Breast epithelium (tissue), 4 donors: ENCODE measurements around the gene COMMD1. TPM values are rescaled to one million over a fixed set of nuclear protein-coding genes. Genes with fewer than 3 reads are reported as not detected.
"Not testable (repeated sequence)": the region's sequence is repeated elsewhere in the genome, so short reads cannot be mapped to it uniquely, and the experiment has no call there.

Experiments used
- DNase-seq, 2 donors: peaks; one replicate each; pipeline ENCODE4 v3.0.0-alpha.2; 2019; ENCODE audit warnings: low spot score in 2 of 2
- H3K27ac ChIP-seq, 2 donors: fragments of 200-600 bp; sonication (generic) in 1 of 2; one replicate each; pipeline ENCODE4 v1.5.1; 2016 to 2019; ENCODE audit warnings: mild to moderate bottlenecking in 1 of 2
- H3K27me3 ChIP-seq, 2 donors: fragments of 200-600 bp; sonication (generic) in 1 of 2; one replicate each; pipeline versions ENCODE4 v1.5.1 to v1.6.0; 2017 to 2019; ENCODE audit warnings: control low read depth in 1 of 2, mild to moderate bottlenecking in 1 of 2
- H3K36me3 ChIP-seq: fragments of 200-600 bp; one replicate; pipeline ENCODE4 v1.5.1; 2019
- H3K4me1 ChIP-seq, 2 donors: fragments of 200-600 bp; sonication (generic); one replicate each; pipeline ENCODE4 v1.5.1; 2016 to 2019; ENCODE audit warnings: control low read depth in 1 of 2
- H3K4me3 ChIP-seq, 3 donors: fragments of 200-600 bp; sonication (generic); 1 replicate in 2 of 3; 2 replicates in 1 of 3; pipeline ENCODE4 v1.5.1; 2016 to 2019; ENCODE audit warnings: mild to moderate bottlenecking in 3 of 3, moderate library complexity in 2 of 3
- H3K9me3 ChIP-seq, 2 donors: fragments of 200-600 bp; sonication (generic) in 1 of 2; one replicate each; pipeline ENCODE4 v1.5.1; 2016 to 2019; ENCODE audit warnings: control low read depth in 1 of 2
- POLR2A ChIP-seq: fragments of 450-650 bp; IDR thresholded peaks from one replicate; pipeline ENCODE4 v1.6.1; 2016; ENCODE audit warnings: antibody characterized with exemption, mild to moderate bottlenecking, moderate library complexity
- POLR2AphosphoS5 ChIP-seq, 3 donors: sonication (generic); formaldehyde crosslinking; IDR thresholded peaks; one replicate each; pipeline ENCODE4 v1.6.1; 2017; ENCODE audit warnings: antibody characterized with exemption in 3 of 3
- intact Hi-C: fragments of 100-400 bp; cut with DNase I; formaldehyde crosslinking; loops from one replicate; pipeline ENCODE4 v1.15.1; 2023; ENCODE audit warnings: low total_unique reads
- total RNA-seq, 3 donors: library from RNA; depleted of rRNA; stranded (reverse); fragments of >200 nt; gene quantifications; one replicate each; pipeline ENCODE4 v1.1.0, GENCODE V29; 2016
- TF ChIP-seq, protein P1 (sequence below), 3 donors: fragments of 450-650 bp; IDR thresholded peaks; one replicate each; pipeline ENCODE4 v1.5.1; 2016 to 2017; ENCODE audit warnings: antibody characterized with exemption in 3 of 3, mild to moderate bottlenecking in 3 of 3, moderate library complexity in 3 of 3

The COMMD1 gene
- total RNA-seq, 3 donors from 2014 or later: 38.4 to 63.8 (median 56.4) TPM

DNA sequence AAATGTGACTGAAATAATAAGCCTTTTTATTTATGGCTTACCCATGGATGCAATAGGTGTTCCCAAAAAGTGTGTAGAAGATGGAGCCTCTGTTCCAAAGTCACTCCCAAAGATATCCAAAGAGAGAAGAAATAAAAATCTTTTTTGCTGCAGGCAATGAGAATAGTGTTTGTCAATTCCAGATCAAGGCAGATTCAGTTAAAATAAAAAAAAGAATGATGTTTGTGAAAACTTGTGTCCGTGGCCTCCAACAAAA is 43.9 kb downstream of the COMMD1 start:
- Histone ChIP-seq H3K27ac (peak overlapping the region; percentile 85 to 88), H3K36me3 (no peaks in the 10 kb centered on the region), H3K4me1 (peaks cover 0 to 6% of the 10 kb centered on the region in 2 donors), H3K27me3 (no peaks in the 10 kb centered on the region), H3K4me3 (peak overlapping the region in 1 of 3 donors; percentile 14), H3K9me3 (no peaks in the 10 kb centered on the region)
- TF ChIP-seq POLR2A: no peak
- TF ChIP-seq, protein P1, sequence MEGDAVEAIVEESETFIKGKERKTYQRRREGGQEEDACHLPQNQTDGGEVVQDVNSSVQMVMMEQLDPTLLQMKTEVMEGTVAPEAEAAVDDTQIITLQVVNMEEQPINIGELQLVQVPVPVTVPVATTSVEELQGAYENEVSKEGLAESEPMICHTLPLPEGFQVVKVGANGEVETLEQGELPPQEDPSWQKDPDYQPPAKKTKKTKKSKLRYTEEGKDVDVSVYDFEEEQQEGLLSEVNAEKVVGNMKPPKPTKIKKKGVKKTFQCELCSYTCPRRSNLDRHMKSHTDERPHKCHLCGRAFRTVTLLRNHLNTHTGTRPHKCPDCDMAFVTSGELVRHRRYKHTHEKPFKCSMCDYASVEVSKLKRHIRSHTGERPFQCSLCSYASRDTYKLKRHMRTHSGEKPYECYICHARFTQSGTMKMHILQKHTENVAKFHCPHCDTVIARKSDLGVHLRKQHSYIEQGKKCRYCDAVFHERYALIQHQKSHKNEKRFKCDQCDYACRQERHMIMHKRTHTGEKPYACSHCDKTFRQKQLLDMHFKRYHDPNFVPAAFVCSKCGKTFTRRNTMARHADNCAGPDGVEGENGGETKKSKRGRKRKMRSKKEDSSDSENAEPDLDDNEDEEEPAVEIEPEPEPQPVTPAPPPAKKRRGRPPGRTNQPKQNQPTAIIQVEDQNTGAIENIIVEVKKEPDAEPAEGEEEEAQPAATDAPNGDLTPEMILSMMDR (IDR thresholded peaks at IDR 0.05): no peak
- TF ChIP-seq POLR2AphosphoS5 (IDR thresholded peaks at IDR 0.05): no peak
- intact Hi-C loops: no loop called here
- DNase-seq: no peak

GRCh38 chr2:61949714-61950560 is 44.5 kb downstream of the COMMD1 start:
- TF ChIP-seq, protein P1 (IDR thresholded peaks at IDR 0.05): no peak
- no peak for TF ChIP-seq POLR2A
- TF ChIP-seq POLR2AphosphoS5 (IDR thresholded peaks at IDR 0.05): peak in 1 of 3 donors; percentile 9
- H3K9me3 ChIP-seq: no peaks in the 10 kb centered on the region
- H3K4me1 ChIP-seq: peaks cover 0 to 6% of the 10 kb centered on the region in 2 donors
- peak overlapping the region in 2 of 3 donors; percentile 14 to 29 for H3K4me3 ChIP-seq
- H3K27ac ChIP-seq: peak overlapping the region; percentile 85 to 88
- no peaks in the 10 kb centered on the region for H3K36me3 ChIP-seq
- no peaks in the 10 kb centered on the region for H3K27me3 ChIP-seq
- peak; percentile 63 for DNase-seq
- intact Hi-C loops: no loop called here

- Histone ChIP-seq H3K27me3 (no peaks in the 10 kb centered on the region), H3K4me3 (peak overlapping the region in 2 of 3 donors; percentile 15 to 30), H3K9me3 (no peaks in the 10 kb centered on the region), H3K36me3 (no peaks in the 10 kb centered on the region), H3K4me1 (peaks cover 0 to 6% of the 10 kb centered on the region in 2 donors), H3K27ac (peak overlapping the region; percentile 85 to 88)
- no peak for TF ChIP-seq POLR2A
- TF ChIP-seq POLR2AphosphoS5 (IDR thresholded peaks at IDR 0.05): no peak
- TF ChIP-seq, protein P1 (IDR thresholded peaks at IDR 0.05): no peak
- intact Hi-C loops: no loop called here
- no peak for DNase-seq
Measured at GRCh38 chr2:61950571-61951315, 45.3 kb downstream of the COMMD1 start.

DNA sequence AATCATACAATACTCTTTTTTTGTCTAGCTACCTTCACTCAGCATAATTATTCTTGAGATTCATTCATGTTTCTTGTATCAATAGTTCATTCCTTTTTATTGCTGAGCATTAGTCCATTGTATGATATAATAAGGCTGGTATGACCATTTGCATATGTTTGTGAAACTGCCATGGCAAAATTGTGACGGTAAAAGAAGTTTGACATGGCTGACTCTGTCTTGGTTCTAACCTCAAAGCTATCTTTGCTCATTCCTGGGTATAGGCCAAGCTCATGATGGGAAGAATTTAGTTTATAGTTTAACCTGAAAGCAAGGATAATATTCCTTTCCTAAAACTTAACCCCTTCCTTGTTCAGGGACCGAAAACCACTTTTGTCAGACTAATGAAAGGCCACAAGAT is 46.4 kb downstream of the COMMD1 start:
- Histone ChIP-seq H3K4me1 (peaks cover 0 to 6% of the 10 kb centered on the region in 2 donors), H3K36me3 (no peaks in the 10 kb centered on the region), H3K9me3 (no peaks in the 10 kb centered on the region), H3K27me3 (no peaks in the 10 kb centered on the region), H3K27ac (peak overlapping the region; percentile 64 to 68), H3K4me3 (no peak overlapping the region)
- intact Hi-C loops: no loop called here
- DNase-seq: no peak
- TF ChIP-seq, protein P1 (IDR thresholded peaks at IDR 0.05): no peak
- TF ChIP-seq POLR2AphosphoS5 (IDR thresholded peaks at IDR 0.05): no peak

- Histone ChIP-seq H3K27ac (peak overlapping the region; percentile 64 to 68), H3K36me3 (no peaks in the 10 kb centered on the region), H3K9me3 (no peaks in the 10 kb centered on the region), H3K27me3 (no peaks in the 10 kb centered on the region), H3K4me3 (no peak overlapping the region), H3K4me1 (peaks cover 0 to 6% of the 10 kb centered on the region in 2 donors)
- TF ChIP-seq POLR2AphosphoS5 (IDR thresholded peaks at IDR 0.05) (no peak), POLR2A (no peak)
- TF ChIP-seq, protein P1 (IDR thresholded peaks at IDR 0.05): no peak
- DNase-seq: no peak
- intact Hi-C loops: no loop called here
Measured at GRCh38 chr2:61952288-61952687, 46.8 kb downstream of the COMMD1 start.

GRCh38 chr2:61954856-61955255 is 49.4 kb downstream of the COMMD1 start:
- H3K36me3 ChIP-seq, H3K27me3 ChIP-seq, H3K27ac ChIP-seq, H3K4me3 ChIP-seq, H3K4me1 ChIP-seq, DNase-seq, intact Hi-C loops, H3K9me3 ChIP-seq: not testable (repeated sequence)
